ENCODE results near the gene MEG3. TPM values are rescaled to one million over a fixed set of nuclear protein-coding genes. Genes with fewer than 3 reads are reported as not detected.

Gene MEG3
- total RNA-seq, 2 donors from 2014 or later: 5.3 to 15.3 TPM

- Mint-ChIP-seq H3K27me3 (ENCODE audit: insufficient read depth) (peaks cover 7% of the 10 kb centered on the region), H3K27ac (no peak overlapping the region), H3K36me3 (ENCODE audit: low read depth) (no peaks in the 10 kb centered on the region), H3K9me3 (peaks cover 5% of the 10 kb centered on the region), H3K4me3 (no peak overlapping the region), H3K4me1 (peaks cover 23% of the 10 kb centered on the region)
- H3K4me1 ChIP-seq (ENCODE audit: control insufficient read depth, insufficient read depth, low read length): peaks cover 4% of the 10 kb centered on the region
- H3K27me3 ChIP-seq (ENCODE audit: control insufficient read depth, insufficient read depth, low read length, poor library complexity, severe bottlenecking): no peaks in the 10 kb centered on the region
- 79 to 92% methylated on average over 4 to 5 of the region's 5 CpGs for WGBS, 2 experiments (ENCODE audit: insufficient coverage in 1 of 2, insufficient read length in 1 of 2)
- H3K4me3 ChIP-seq (ENCODE audit: low read length): no peak overlapping the region
- no peaks in the 10 kb centered on the region for H3K9me3 ChIP-seq (ENCODE audit: control insufficient read depth, low read length)
- no peaks in the 10 kb centered on the region for H3K36me3 ChIP-seq (ENCODE audit: control insufficient read depth, insufficient read depth, low read length)
- no peak overlapping the region for H3K27ac ChIP-seq (ENCODE audit: low read depth, low read length)
- no peak for TF ChIP-seq CTCF (conservative IDR thresholded peaks at IDR 0.05)
- DNase-seq: no peak
- H3K9ac ChIP-seq (ENCODE audit: extremely low read depth, low read length, poor library complexity, severe bottlenecking): no peak overlapping the region
Measured at GRCh38 chr14:100888789-100889315, 62.9 kb downstream of the MEG3 start.

- H3K9me3 Mint-ChIP-seq: no peaks in the 10 kb centered on the region
- Histone ChIP-seq H3K27ac (ENCODE audit: low read depth, low read length) (no peak overlapping the region), H3K9ac (ENCODE audit: extremely low read depth, low read length, poor library complexity, severe bottlenecking) (no peak overlapping the region), H3K4me3 (ENCODE audit: low read length) (no peak overlapping the region), H3K9me3 (ENCODE audit: control insufficient read depth, low read length) (no peaks in the 10 kb centered on the region), H3K27me3 (ENCODE audit: control insufficient read depth, insufficient read depth, low read length, poor library complexity, severe bottlenecking) (no peaks in the 10 kb centered on the region), H3K36me3 (ENCODE audit: control insufficient read depth, insufficient read depth, low read length) (no peaks in the 10 kb centered on the region), H3K4me1 (ENCODE audit: control insufficient read depth, insufficient read depth, low read length) (peaks cover 4% of the 10 kb centered on the region)
- H3K27ac Mint-ChIP-seq: no peak overlapping the region
- TF ChIP-seq CTCF (conservative IDR thresholded peaks at IDR 0.05): no peak
- 95 to 96% methylated on average over 4 to 6 of the region's 6 CpGs for WGBS, 2 experiments (ENCODE audit: insufficient coverage in 1 of 2, insufficient read length in 1 of 2)
- no peaks in the 10 kb centered on the region for H3K36me3 Mint-ChIP-seq (ENCODE audit: low read depth)
- peaks cover 23% of the 10 kb centered on the region for H3K4me1 Mint-ChIP-seq
- peaks cover 2% of the 10 kb centered on the region for H3K27me3 Mint-ChIP-seq (ENCODE audit: insufficient read depth)
- no peak overlapping the region for H3K4me3 Mint-ChIP-seq
- no peak for DNase-seq
Measured at GRCh38 chr14:100889641-100890040, 63.7 kb downstream of the MEG3 start.

GRCh38 chr14:100890061-100890850, 64.3 kb downstream of the MEG3 start:
- Histone ChIP-seq H3K4me3 (ENCODE audit: low read length) (no peak overlapping the region), H3K9me3 (ENCODE audit: control insufficient read depth, low read length) (no peaks in the 10 kb centered on the region), H3K36me3 (ENCODE audit: control insufficient read depth, insufficient read depth, low read length) (no peaks in the 10 kb centered on the region), H3K27me3 (ENCODE audit: control insufficient read depth, insufficient read depth, low read length, poor library complexity, severe bottlenecking) (no peaks in the 10 kb centered on the region), H3K27ac (ENCODE audit: low read depth, low read length) (no peak overlapping the region), H3K9ac (ENCODE audit: extremely low read depth, low read length, poor library complexity, severe bottlenecking) (no peak overlapping the region), H3K4me1 (ENCODE audit: control insufficient read depth, insufficient read depth, low read length) (peaks cover 4% of the 10 kb centered on the region)
- H3K4me1 Mint-ChIP-seq: peaks cover 23% of the 10 kb centered on the region
- no peak for TF ChIP-seq CTCF (conservative IDR thresholded peaks at IDR 0.05)
- H3K4me3 Mint-ChIP-seq: no peak overlapping the region
- H3K27ac Mint-ChIP-seq: no peak overlapping the region
- WGBS, 2 experiments (ENCODE audit: insufficient coverage in 1 of 2, insufficient read length in 1 of 2): 80 to 91% methylated on average over 1 to 8 of the region's 8 CpGs
- no peaks in the 10 kb centered on the region for H3K36me3 Mint-ChIP-seq (ENCODE audit: low read depth)
- peaks cover 2% of the 10 kb centered on the region for H3K27me3 Mint-ChIP-seq (ENCODE audit: insufficient read depth)
- no peak for DNase-seq
- no peaks in the 10 kb centered on the region for H3K9me3 Mint-ChIP-seq
